Astrocyte (in vitro differentiated cells and primary cell): ENCODE measurements around the gene ZNF552. TPM values are rescaled to one million over a fixed set of nuclear protein-coding genes. Genes with fewer than 3 reads are reported as not detected.

Experiments used
- DNase-seq: peaks from one replicate; pipeline ENCODE4 v3.0.0-alpha.2; 2010; ENCODE audit warnings: low read depth
- FAIRE-seq: peaks from 2 replicates; lab custom pipeline; 2011; peaks lifted over from hg19 to GRCh38; lab: Jason Lieb, UNC
- H2AFZ ChIP-seq: 2 replicates; pipeline ENCODE4 v1.6.0; 2012; ENCODE audit warnings: low read depth, low read length, inconsistent platforms
- H3K27ac ChIP-seq: 2 replicates; pipeline ENCODE4 v1.5.1; 2011; ENCODE audit warnings: low read depth, low read length, inconsistent platforms
- H3K27me3 ChIP-seq: 2 replicates; pipeline ENCODE4 v1.6.0; 2011; ENCODE audit warnings: low read length, inconsistent platforms; ENCODE audit not compliant: insufficient read depth
- H3K36me3 ChIP-seq: 2 replicates; pipeline ENCODE4 v1.5.1; 2011; ENCODE audit warnings: low read length, inconsistent platforms; ENCODE audit not compliant: insufficient read depth
- H3K4me1 ChIP-seq: 2 replicates; pipeline ENCODE4 v1.5.1; 2011; ENCODE audit warnings: low read length, inconsistent platforms; ENCODE audit not compliant: insufficient read depth
- H3K4me2 ChIP-seq: 2 replicates; pipeline ENCODE4 v1.6.0; 2012; ENCODE audit warnings: low read length, inconsistent platforms
- H3K4me3 ChIP-seq: 2 replicates; pipeline ENCODE4 v1.5.1; 2011; ENCODE audit warnings: low read depth, mild to moderate bottlenecking, low read length, inconsistent platforms; ENCODE audit not compliant: insufficient read depth
- H3K79me2 ChIP-seq: 2 replicates; pipeline ENCODE4 v1.6.0; 2012; ENCODE audit warnings: mild to moderate bottlenecking, low read length, inconsistent platforms; ENCODE audit not compliant: insufficient read depth
- H3K9ac ChIP-seq: 2 replicates; pipeline ENCODE4 v1.6.0; 2012; ENCODE audit warnings: mild to moderate bottlenecking, low read length, inconsistent platforms
- H3K9me3 ChIP-seq: 2 replicates; pipeline ENCODE4 v1.5.1; 2012; ENCODE audit warnings: low read depth, mild to moderate bottlenecking, low read length, inconsistent platforms; ENCODE audit not compliant: insufficient read depth
- H4K20me1 ChIP-seq: 2 replicates; pipeline ENCODE4 v1.6.0; 2012; ENCODE audit warnings: low read length, inconsistent platforms; ENCODE audit not compliant: insufficient read depth
- H3K27ac Mint-ChIP-seq: one replicate; pipeline ENCODE4 v1.8.0; 2021; ENCODE audit warnings: mild to moderate bottlenecking, mixed read lengths; ENCODE audit not compliant: unreplicated experiment
- H3K27me3 Mint-ChIP-seq: one replicate; pipeline ENCODE4 v1.8.0; 2021; ENCODE audit warnings: low read depth, mixed read lengths; ENCODE audit not compliant: unreplicated experiment
- H3K36me3 Mint-ChIP-seq: one replicate; pipeline ENCODE4 v1.8.0; 2021; ENCODE audit warnings: low read depth, mixed read lengths; ENCODE audit not compliant: unreplicated experiment
- H3K4me1 Mint-ChIP-seq: one replicate; pipeline ENCODE4 v1.8.0; 2021; ENCODE audit warnings: low read depth, mixed read lengths; ENCODE audit not compliant: unreplicated experiment
- H3K4me3 Mint-ChIP-seq: one replicate; pipeline ENCODE4 v1.8.0; 2021; ENCODE audit warnings: mild to moderate bottlenecking, moderate library complexity, mixed read lengths; ENCODE audit not compliant: unreplicated experiment
- H3K9me3 Mint-ChIP-seq: one replicate; pipeline ENCODE4 v1.8.0; 2021; ENCODE audit warnings: mild to moderate bottlenecking, mixed read lengths; ENCODE audit not compliant: unreplicated experiment
- EZH2 ChIP-seq: IDR thresholded peaks from 2 replicates; pipeline ENCODE4 v1.6.1; 2012; ENCODE audit warnings: mild to moderate bottlenecking, low read length, inconsistent platforms; ENCODE audit not compliant: insufficient read depth
- total RNA-seq: library from RNA; stranded (reverse); gene quantifications from 2 replicates; pipeline ENCODE4 v1.2.1, GENCODE V29; 2021
- TF ChIP-seq, protein P1 (sequence below): IDR thresholded peaks from 2 replicates; pipeline ENCODE4 v1.5.1; 2011; ENCODE audit warnings: low read depth, mild to moderate bottlenecking, inconsistent platforms, low read length, moderate library complexity; ENCODE audit not compliant: insufficient read depth

The ZNF552 gene
- total RNA-seq, 1 donor from 2014 or later: 9.6 TPM

DNA sequence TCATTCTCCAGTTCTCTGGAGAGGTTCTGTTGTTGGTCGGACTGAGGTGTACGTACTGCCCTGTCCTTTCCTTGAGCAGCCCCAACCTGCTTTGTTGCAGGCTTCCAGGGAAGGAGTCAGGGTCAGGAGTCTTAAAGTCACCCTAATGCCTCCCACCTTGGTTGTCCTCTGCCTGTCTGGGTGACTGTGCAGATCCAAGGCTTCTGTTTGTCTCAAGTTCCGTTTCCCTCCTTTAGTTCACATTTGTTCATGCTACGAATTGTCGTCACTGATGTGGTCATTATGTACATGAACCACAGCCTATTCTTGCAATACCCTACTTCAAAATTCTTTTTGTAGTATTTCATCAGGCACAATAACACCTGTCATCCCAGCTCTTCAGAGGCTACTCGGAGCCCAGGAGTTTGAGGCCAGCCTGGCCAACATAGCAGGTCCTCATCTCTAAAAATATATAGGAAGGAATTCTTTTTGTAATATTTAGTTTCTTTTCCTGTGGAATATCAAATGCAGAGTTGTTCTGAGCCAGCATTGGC is 37.9 kb downstream of the ZNF552 start:
- Mint-ChIP-seq H3K36me3 (peaks cover 50% of the 10 kb centered on the region), H3K4me1 (peaks cover 5% of the 10 kb centered on the region), H3K9me3 (peaks cover 13% of the 10 kb centered on the region), H3K4me3 (peak overlapping the region; percentile 10), H3K27me3 (no peaks in the 10 kb centered on the region), H3K27ac (no peak overlapping the region)
- Histone ChIP-seq H4K20me1 (peaks cover 13% of the 10 kb centered on the region), H3K4me1 (no peaks in the 10 kb centered on the region), H3K9ac (no peak overlapping the region), H3K4me3 (no peak overlapping the region), H3K9me3 (peaks cover 51% of the 10 kb centered on the region), H3K27me3 (no peaks in the 10 kb centered on the region), H3K79me2 (peaks cover 87% of the 10 kb centered on the region), H3K27ac (no peak overlapping the region), H3K36me3 (peaks cover 38% of the 10 kb centered on the region), H3K4me2 (no peak overlapping the region), H2AFZ (no peak overlapping the region)
- DNase-seq: no peak
- no peak for FAIRE-seq
- TF ChIP-seq, protein P1, sequence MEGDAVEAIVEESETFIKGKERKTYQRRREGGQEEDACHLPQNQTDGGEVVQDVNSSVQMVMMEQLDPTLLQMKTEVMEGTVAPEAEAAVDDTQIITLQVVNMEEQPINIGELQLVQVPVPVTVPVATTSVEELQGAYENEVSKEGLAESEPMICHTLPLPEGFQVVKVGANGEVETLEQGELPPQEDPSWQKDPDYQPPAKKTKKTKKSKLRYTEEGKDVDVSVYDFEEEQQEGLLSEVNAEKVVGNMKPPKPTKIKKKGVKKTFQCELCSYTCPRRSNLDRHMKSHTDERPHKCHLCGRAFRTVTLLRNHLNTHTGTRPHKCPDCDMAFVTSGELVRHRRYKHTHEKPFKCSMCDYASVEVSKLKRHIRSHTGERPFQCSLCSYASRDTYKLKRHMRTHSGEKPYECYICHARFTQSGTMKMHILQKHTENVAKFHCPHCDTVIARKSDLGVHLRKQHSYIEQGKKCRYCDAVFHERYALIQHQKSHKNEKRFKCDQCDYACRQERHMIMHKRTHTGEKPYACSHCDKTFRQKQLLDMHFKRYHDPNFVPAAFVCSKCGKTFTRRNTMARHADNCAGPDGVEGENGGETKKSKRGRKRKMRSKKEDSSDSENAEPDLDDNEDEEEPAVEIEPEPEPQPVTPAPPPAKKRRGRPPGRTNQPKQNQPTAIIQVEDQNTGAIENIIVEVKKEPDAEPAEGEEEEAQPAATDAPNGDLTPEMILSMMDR: no peak
- no peak for TF ChIP-seq EZH2

DNA sequence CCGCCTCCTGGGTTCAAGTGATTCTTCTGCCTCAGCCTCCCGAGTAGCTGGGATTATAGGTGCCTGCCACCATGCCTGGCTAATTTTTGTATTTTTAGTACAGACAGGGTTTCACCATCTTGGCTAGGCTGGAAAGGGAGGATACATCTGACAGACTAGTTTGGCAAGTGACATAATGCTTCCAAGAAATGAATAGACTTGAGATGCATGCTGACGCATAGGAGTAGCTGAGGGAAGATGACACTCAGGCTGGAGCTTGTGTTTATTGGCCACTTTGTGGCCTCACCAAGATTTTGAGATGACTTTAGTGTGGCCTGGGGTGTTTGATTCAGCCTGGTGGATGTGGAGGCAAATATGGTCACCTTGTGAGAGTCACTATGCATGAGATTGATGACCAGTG is 41.2 kb downstream of the ZNF552 start:
- Mint-ChIP-seq H3K4me3 (no peak overlapping the region), H3K27ac (peak overlapping the region; percentile 58), H3K27me3 (no peaks in the 10 kb centered on the region), H3K36me3 (peaks cover 32% of the 10 kb centered on the region), H3K9me3 (peaks cover 5% of the 10 kb centered on the region), H3K4me1 (peaks cover 14% of the 10 kb centered on the region)
- Histone ChIP-seq H3K4me1 (no peaks in the 10 kb centered on the region), H3K27ac (no peak overlapping the region), H3K79me2 (peaks cover 77% of the 10 kb centered on the region), H3K9me3 (peaks cover 25% of the 10 kb centered on the region), H2AFZ (no peak overlapping the region), H3K27me3 (no peaks in the 10 kb centered on the region), H3K36me3 (peaks cover 17% of the 10 kb centered on the region), H3K9ac (no peak overlapping the region), H3K4me3 (no peak overlapping the region), H3K4me2 (no peak overlapping the region), H4K20me1 (peaks cover 25% of the 10 kb centered on the region)
- no peak for TF ChIP-seq EZH2
- TF ChIP-seq, protein P1: no peak
- FAIRE-seq (no peak), DNase-seq (no peak)

DNA sequence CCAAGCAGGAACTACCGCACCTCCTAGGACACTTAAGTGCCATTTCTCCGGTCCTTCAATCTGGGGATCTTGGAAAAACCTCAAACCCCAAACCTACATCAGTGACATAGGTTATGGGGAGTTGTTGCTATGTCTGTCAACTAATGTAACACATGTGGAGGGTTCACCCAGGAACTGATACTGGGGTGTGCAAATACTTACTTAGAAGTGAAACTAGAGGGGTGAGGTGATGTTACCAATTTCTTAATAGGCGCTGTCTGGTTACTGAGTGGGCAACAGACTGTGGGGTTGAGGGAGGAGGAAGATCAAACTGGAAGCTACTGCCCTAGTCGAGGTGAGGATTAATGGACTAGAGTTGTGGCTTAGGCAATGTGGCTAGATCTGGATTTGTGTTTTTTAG is 43.3 kb downstream of the ZNF552 start:
- Histone ChIP-seq H3K9ac (no peak overlapping the region), H3K27me3 (no peaks in the 10 kb centered on the region), H3K27ac (no peak overlapping the region), H4K20me1 (peaks cover 22% of the 10 kb centered on the region), H3K9me3 (peaks cover 9% of the 10 kb centered on the region), H3K4me1 (no peaks in the 10 kb centered on the region), H2AFZ (no peak overlapping the region), H3K4me2 (no peak overlapping the region), H3K79me2 (peaks cover 61% of the 10 kb centered on the region), H3K36me3 (peaks cover 6% of the 10 kb centered on the region), H3K4me3 (no peak overlapping the region)
- DNase-seq: no peak
- Mint-ChIP-seq H3K36me3 (peaks cover 23% of the 10 kb centered on the region), H3K27me3 (no peaks in the 10 kb centered on the region), H3K27ac (no peak overlapping the region), H3K4me3 (peak overlapping the region; percentile 62), H3K4me1 (peaks cover 14% of the 10 kb centered on the region), H3K9me3 (peaks cover 2% of the 10 kb centered on the region)
- no peak for FAIRE-seq
- TF ChIP-seq, protein P1: no peak
- no peak for TF ChIP-seq EZH2
